ENCODE data around the gene ARHGAP21. TPM values are rescaled to one million over a fixed set of nuclear protein-coding genes. Genes with fewer than 3 reads are reported as not detected.
"Not testable (repeated sequence)": the region's sequence is repeated elsewhere in the genome, so short reads cannot be mapped to it uniquely, and the experiment has no call there.

ARHGAP21 gene
- total RNA-seq, 3 donors from 2014 or later (not counting 1 experiment from before 2014, with no cell fraction given), result 30.9 to 45.8 (median 34.7) TPM

DNA sequence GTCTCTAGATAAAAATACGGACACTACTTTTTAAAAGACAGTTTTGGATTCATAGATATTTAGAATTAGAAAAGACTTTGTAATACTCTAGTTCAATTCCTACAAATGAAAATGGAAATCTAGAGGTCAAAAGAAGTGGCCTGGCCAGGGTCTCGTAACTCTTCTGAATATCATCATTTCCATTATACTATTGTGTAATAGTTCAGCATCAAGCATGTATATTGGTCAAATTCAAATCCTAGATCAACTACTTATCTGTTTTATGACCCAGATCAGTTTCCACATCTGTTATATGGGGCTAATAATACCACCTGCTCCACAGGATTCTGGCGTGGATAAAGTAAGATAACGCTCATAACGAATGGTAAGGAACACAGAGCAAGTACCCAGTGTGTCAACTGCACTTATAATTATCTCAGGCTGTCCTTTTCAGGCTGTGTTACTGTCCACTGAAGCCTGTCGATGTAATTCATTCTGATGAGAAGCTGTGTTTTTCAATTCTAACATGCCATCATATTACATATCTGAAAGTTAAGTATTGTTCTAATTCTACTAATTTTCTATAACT is 54.3 kb downstream of the ARHGAP21 start:
- H3K27me3 ChIP-seq (ENCODE audit: control insufficient read depth, insufficient read depth, low read length), result no peaks in the 10 kb centered on the region
- Mint-ChIP-seq H3K9me3 (no peaks in the 10 kb centered on the region), H3K4me3 (no peak overlapping the region), H3K4me1 (peaks cover 7 to 9% of the 10 kb centered on the region in 2 donors), H3K36me3 (no peaks in the 10 kb centered on the region), H3K27ac (no peak overlapping the region), H3K27me3 (ENCODE audit: low read depth in 2 of 2) (no peaks in the 10 kb centered on the region)
- H3K27ac ChIP-seq (ENCODE audit: low read length), result no peak overlapping the region
- H3K4me3 ChIP-seq (ENCODE audit: low read length), result no peak overlapping the region
- WGBS (ENCODE audit: insufficient coverage), result 100% methylated on average over 3 of the region's 6 CpGs
- no peak for ATAC-seq
- DNase-seq, result no peak
- H3K4me1 ChIP-seq (ENCODE audit: control insufficient read depth, insufficient read depth, low read length), result no peaks in the 10 kb centered on the region
- no peaks in the 10 kb centered on the region for H3K36me3 ChIP-seq (ENCODE audit: control insufficient read depth, insufficient read depth, low read length)
- no peaks in the 10 kb centered on the region for H3K9me3 ChIP-seq (ENCODE audit: control insufficient read depth, insufficient read depth, low read length)
- TF ChIP-seq, protein P1, sequence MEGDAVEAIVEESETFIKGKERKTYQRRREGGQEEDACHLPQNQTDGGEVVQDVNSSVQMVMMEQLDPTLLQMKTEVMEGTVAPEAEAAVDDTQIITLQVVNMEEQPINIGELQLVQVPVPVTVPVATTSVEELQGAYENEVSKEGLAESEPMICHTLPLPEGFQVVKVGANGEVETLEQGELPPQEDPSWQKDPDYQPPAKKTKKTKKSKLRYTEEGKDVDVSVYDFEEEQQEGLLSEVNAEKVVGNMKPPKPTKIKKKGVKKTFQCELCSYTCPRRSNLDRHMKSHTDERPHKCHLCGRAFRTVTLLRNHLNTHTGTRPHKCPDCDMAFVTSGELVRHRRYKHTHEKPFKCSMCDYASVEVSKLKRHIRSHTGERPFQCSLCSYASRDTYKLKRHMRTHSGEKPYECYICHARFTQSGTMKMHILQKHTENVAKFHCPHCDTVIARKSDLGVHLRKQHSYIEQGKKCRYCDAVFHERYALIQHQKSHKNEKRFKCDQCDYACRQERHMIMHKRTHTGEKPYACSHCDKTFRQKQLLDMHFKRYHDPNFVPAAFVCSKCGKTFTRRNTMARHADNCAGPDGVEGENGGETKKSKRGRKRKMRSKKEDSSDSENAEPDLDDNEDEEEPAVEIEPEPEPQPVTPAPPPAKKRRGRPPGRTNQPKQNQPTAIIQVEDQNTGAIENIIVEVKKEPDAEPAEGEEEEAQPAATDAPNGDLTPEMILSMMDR (IDR thresholded peaks at IDR 0.05), result no peak
- intact Hi-C loops (cut with micrococcal nuclease), result no loop called here

DNA sequence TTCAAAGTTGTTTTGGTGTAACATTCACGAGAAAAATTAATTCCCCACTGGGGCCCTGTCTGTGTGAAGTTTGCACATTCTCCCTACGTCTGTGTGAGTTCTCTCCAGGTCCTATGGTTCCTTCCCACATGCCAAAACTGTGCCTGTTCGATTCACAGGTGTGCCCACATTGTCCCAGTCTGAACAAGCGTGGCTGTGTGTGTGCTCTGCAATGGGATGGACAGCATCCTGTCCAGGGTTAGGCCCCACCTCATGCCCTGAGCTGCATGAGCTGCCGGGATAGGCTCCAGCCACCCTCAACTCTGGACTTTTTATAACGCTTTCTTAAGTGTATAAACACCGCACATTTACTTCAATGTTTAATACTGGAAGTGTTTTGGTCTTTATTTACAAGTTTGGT is 55.4 kb downstream of the ARHGAP21 start:
- TF ChIP-seq, protein P1 (IDR thresholded peaks at IDR 0.05), result no peak

DNA sequence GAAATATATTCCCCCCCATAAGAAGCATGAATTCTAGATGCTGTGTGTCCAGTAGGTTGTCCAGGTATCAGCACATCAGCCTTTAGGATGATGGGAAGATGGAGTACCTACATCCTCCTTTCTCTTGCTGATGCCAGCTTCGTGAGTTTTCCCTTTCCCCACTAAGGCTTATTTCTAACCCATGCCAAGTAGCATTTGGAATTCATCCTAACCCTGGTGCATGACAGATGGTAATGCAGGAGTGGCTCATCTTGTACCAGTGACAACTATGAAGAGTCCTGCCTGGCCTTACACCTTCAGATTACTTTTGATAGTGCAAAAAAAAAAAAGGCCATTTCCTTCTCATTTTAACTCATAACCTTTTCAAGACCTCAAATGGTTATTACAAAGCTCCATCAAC is 58.7 kb downstream of the ARHGAP21 start:
- WGBS (ENCODE audit: insufficient coverage), result 100% methylated on average over 1 of the region's 1 CpG
- ATAC-seq, result no peak
- intact Hi-C loops (cut with micrococcal nuclease), result no loop called here
- no peaks in the 10 kb centered on the region for H3K27me3 Mint-ChIP-seq (ENCODE audit: low read depth in 2 of 2)
- no peak overlapping the region for H3K27ac Mint-ChIP-seq
- Histone ChIP-seq H3K36me3 (ENCODE audit: control insufficient read depth, insufficient read depth, low read length) (no peaks in the 10 kb centered on the region), H3K4me3 (ENCODE audit: low read length) (no peak overlapping the region), H3K4me1 (ENCODE audit: control insufficient read depth, insufficient read depth, low read length) (no peaks in the 10 kb centered on the region), H3K27me3 (ENCODE audit: control insufficient read depth, insufficient read depth, low read length) (no peaks in the 10 kb centered on the region), H3K9me3 (ENCODE audit: control insufficient read depth, insufficient read depth, low read length) (no peaks in the 10 kb centered on the region), H3K27ac (ENCODE audit: low read length) (no peak overlapping the region)
- no peak overlapping the region for H3K4me3 Mint-ChIP-seq
- no peaks in the 10 kb centered on the region for H3K4me1 Mint-ChIP-seq
- H3K9me3 Mint-ChIP-seq, result no peaks in the 10 kb centered on the region
- TF ChIP-seq, protein P1 (IDR thresholded peaks at IDR 0.05), result no peak
- no peak for DNase-seq
- no peaks in the 10 kb centered on the region for H3K36me3 Mint-ChIP-seq

More for the DNA sequence above, 55.4 kb downstream of the ARHGAP21 start:
- no peak overlapping the region for H3K27ac ChIP-seq (ENCODE audit: low read length)
- WGBS (ENCODE audit: insufficient coverage), result 89% methylated on average over 4 of the region's 7 CpGs
- no peak overlapping the region for H3K4me3 ChIP-seq (ENCODE audit: low read length)
- no peaks in the 10 kb centered on the region for H3K27me3 ChIP-seq (ENCODE audit: control insufficient read depth, insufficient read depth, low read length)
- Mint-ChIP-seq H3K4me1 (peaks cover 7 to 9% of the 10 kb centered on the region in 2 donors), H3K9me3 (no peaks in the 10 kb centered on the region), H3K36me3 (no peaks in the 10 kb centered on the region), H3K27ac (no peak overlapping the region), H3K4me3 (no peak overlapping the region), H3K27me3 (ENCODE audit: low read depth in 2 of 2) (no peaks in the 10 kb centered on the region)
- ATAC-seq, result no peak
- intact Hi-C loops (cut with micrococcal nuclease), result no loop called here
- DNase-seq, result no peak
- H3K36me3 ChIP-seq (ENCODE audit: control insufficient read depth, insufficient read depth, low read length), result no peaks in the 10 kb centered on the region
- H3K4me1 ChIP-seq (ENCODE audit: control insufficient read depth, insufficient read depth, low read length), result no peaks in the 10 kb centered on the region
- H3K9me3 ChIP-seq (ENCODE audit: control insufficient read depth, insufficient read depth, low read length), result no peaks in the 10 kb centered on the region

DNA sequence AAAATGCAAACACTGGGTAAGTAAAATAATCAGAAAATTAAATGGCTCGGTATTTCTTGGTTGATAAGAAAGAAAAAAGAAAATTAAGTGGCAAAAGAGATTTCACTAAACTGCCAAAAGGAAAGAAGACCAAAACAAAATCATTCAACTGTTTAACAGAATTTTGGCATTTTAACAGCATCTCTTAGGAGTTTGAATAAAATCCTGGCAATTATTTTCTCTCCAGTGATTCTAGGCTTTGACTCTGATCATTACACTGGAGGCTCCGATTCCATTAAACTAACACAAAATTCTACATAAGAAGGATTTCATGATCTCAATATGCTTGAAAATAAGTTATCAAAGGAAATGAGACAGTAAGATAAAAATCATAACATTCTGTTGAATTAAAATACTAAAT is 62.3 kb downstream of the ARHGAP21 start:
- Histone ChIP-seq H3K27me3 (ENCODE audit: control insufficient read depth, insufficient read depth, low read length) (no peaks in the 10 kb centered on the region), H3K36me3 (ENCODE audit: control insufficient read depth, insufficient read depth, low read length) (no peaks in the 10 kb centered on the region), H3K9me3 (ENCODE audit: control insufficient read depth, insufficient read depth, low read length) (no peaks in the 10 kb centered on the region), H3K27ac (ENCODE audit: low read length) (no peak overlapping the region), H3K4me1 (ENCODE audit: control insufficient read depth, insufficient read depth, low read length) (no peaks in the 10 kb centered on the region), H3K4me3 (ENCODE audit: low read length) (no peak overlapping the region)
- no peaks in the 10 kb centered on the region for H3K27me3 Mint-ChIP-seq (ENCODE audit: low read depth in 2 of 2)
- no peak overlapping the region for H3K27ac Mint-ChIP-seq
- TF ChIP-seq, protein P1 (IDR thresholded peaks at IDR 0.05), result no peak
- H3K9me3 Mint-ChIP-seq, result no peaks in the 10 kb centered on the region
- no peak for DNase-seq
- H3K36me3 Mint-ChIP-seq, result no peaks in the 10 kb centered on the region
- H3K4me3 Mint-ChIP-seq, result no peak overlapping the region
- intact Hi-C loops (cut with micrococcal nuclease), result no loop called here
- no peak for ATAC-seq
- WGBS (ENCODE audit: insufficient coverage), result no CpG with 5 or more reads among the region's 2 CpGs
- H3K4me1 Mint-ChIP-seq, result peaks cover 11 to 12% of the 10 kb centered on the region in 2 donors

DNA sequence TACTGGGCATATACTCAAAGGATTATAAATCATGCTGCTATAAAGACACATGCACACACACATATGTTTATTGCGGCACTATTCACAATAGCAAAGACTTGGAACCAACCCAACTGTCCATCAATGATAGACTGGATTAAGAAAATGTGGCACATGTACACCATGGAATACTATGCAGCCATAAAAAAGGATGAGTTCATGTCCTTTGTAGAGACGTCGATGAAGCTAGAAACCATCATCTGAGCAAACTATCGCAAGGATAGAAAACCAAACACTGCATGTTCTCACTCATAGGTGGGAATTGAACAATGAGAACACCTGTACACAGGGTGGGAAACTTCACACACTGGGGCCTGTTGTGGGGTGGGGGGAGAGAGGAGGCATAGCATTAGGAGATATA is 65.4 kb downstream of the ARHGAP21 start:
- not testable (repeated sequence) for H3K4me1 ChIP-seq (ENCODE audit: control insufficient read depth, insufficient read depth, low read length)

More for the DNA sequence above, 65.4 kb downstream of the ARHGAP21 start:
- 100% methylated on average over 3 of the region's 4 CpGs for WGBS (ENCODE audit: insufficient coverage)
- H3K9me3 Mint-ChIP-seq; H3K36me3 ChIP-seq (ENCODE audit: control insufficient read depth, insufficient read depth, low read length); H3K9me3 ChIP-seq (ENCODE audit: control insufficient read depth, insufficient read depth, low read length); H3K27me3 Mint-ChIP-seq (ENCODE audit: low read depth in 2 of 2); DNase-seq; H3K27ac ChIP-seq (ENCODE audit: low read length); H3K36me3 Mint-ChIP-seq; H3K27me3 ChIP-seq (ENCODE audit: control insufficient read depth, insufficient read depth, low read length); ATAC-seq; H3K27ac Mint-ChIP-seq; H3K4me3 Mint-ChIP-seq; H3K4me3 ChIP-seq (ENCODE audit: low read length); intact Hi-C loops (cut with micrococcal nuclease): not testable (repeated sequence)
- peaks cover 12 to 21% of the 10 kb centered on the region in 2 donors for H3K4me1 Mint-ChIP-seq

Data from natural killer cell (primary cell).